Thyroid gland (tissue), 4 donors: ENCODE results near the gene CYP2J2.

Experiments
- POLR2A ChIP-seq, 2 donors: fragments of 450-650 bp; IDR thresholded peaks; one replicate each; pipeline ENCODE4 v1.6.1; 2017; ENCODE audit warnings: antibody characterized with exemption in 2 of 2, mild to moderate bottlenecking in 2 of 2, moderate library complexity in 1 of 2
- TF ChIP-seq, protein P1 (sequence below), 6 experiments: fragments of 200-600 bp in 3 of 6; fragments of 450-650 bp in 3 of 6; sonication (generic) in 3 of 6; IDR thresholded peaks; one replicate each; pipeline ENCODE4 v1.5.1; 2016 to 2019; ENCODE audit warnings: antibody characterized with exemption in 6 of 6, mild to moderate bottlenecking in 2 of 6, inconsistent platforms in 1 of 6, moderate library complexity in 1 of 6

DNA sequence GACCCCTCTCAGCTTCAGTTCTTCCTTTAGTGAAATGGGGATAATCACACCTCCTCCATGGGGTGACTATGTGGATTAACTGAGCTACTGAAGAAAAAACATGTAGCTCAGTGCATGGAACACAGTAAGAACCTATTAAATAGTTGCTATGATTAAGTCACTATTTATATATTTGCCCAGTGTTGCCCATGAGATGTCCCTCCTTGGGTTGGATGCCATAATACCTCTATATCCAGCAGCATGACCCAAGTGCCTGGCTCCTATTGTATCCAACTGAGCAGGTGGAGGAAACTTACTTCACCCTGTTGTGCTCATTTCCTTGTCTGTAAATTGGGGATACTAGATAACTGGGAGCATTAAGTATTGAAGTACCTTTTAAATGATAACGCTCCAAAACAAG is 47.1 kb upstream of the CYP2J2 start:
- TF ChIP-seq, protein P1, sequence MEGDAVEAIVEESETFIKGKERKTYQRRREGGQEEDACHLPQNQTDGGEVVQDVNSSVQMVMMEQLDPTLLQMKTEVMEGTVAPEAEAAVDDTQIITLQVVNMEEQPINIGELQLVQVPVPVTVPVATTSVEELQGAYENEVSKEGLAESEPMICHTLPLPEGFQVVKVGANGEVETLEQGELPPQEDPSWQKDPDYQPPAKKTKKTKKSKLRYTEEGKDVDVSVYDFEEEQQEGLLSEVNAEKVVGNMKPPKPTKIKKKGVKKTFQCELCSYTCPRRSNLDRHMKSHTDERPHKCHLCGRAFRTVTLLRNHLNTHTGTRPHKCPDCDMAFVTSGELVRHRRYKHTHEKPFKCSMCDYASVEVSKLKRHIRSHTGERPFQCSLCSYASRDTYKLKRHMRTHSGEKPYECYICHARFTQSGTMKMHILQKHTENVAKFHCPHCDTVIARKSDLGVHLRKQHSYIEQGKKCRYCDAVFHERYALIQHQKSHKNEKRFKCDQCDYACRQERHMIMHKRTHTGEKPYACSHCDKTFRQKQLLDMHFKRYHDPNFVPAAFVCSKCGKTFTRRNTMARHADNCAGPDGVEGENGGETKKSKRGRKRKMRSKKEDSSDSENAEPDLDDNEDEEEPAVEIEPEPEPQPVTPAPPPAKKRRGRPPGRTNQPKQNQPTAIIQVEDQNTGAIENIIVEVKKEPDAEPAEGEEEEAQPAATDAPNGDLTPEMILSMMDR (IDR thresholded peaks at IDR 0.05): no peak
- no peak for TF ChIP-seq POLR2A (IDR thresholded peaks at IDR 0.05)
